ENCODE results near the gene HCRTR1.
A peak's percentile ranks its signal among the peaks of the same experiment; 100 is the strongest.

HCRTR1 gene

GRCh38 chr1:31644560-31645273, 27.2 kb downstream of the HCRTR1 start, which contains the start of gene PEF1 (continued):
- TF ChIP-seq ZNF518A (tag by site-specific recombination; conservative IDR thresholded peaks at IDR 0.05; ENCODE audit: low read depth) = peak; percentile 84
- TF ChIP-seq YY1 (tag by site-specific recombination; IDR thresholded peaks at IDR 0.05) = peak; percentile 98
- peak; percentile 43 for TF ChIP-seq ZNF843 (tag by site-specific recombination; IDR thresholded peaks at IDR 0.05)
- peak; percentile 97 for TF ChIP-seq ZBTB11 (tag by site-specific recombination; conservative IDR thresholded peaks at IDR 0.05; ENCODE audit: low read depth)
- TF ChIP-seq ZBTB8A (tag by site-specific recombination; IDR thresholded peaks at IDR 0.05) = peak; percentile 71
- peak; percentile 100 for TF ChIP-seq SP2 (tag by site-specific recombination; IDR thresholded peaks at IDR 0.05)
- TF ChIP-seq SALL2 (tag by site-specific recombination; IDR thresholded peaks at IDR 0.05; ENCODE audit: borderline replicate concordance) = no peak
- TF ChIP-seq ZNF391 (tag by site-specific recombination; IDR thresholded peaks at IDR 0.05; ENCODE audit: borderline replicate concordance, low read depth) = 0 out of 2 replicates have a peak, but pooled peaks have one; percentile 19
- TF ChIP-seq ZNF596 (tag by site-specific recombination; IDR thresholded peaks at IDR 0.05) = no peak
- peak; percentile 95 for TF ChIP-seq ZNF677 (tag by site-specific recombination; IDR thresholded peaks at IDR 0.05)
- TF ChIP-seq GLIS2 (tag by site-specific recombination; IDR thresholded peaks at IDR 0.05) = peak; percentile 76
- TF ChIP-seq ZNF548 (tag by site-specific recombination; IDR thresholded peaks at IDR 0.05) = no peak
- TF ChIP-seq KLF1 (tag by site-specific recombination; IDR thresholded peaks at IDR 0.05) = peak; percentile 96
- TF ChIP-seq EGR2 (tag by site-specific recombination; IDR thresholded peaks at IDR 0.05; ENCODE audit: low read depth) = peak; percentile 92
- TF ChIP-seq ZBTB17 (tag by site-specific recombination; IDR thresholded peaks at IDR 0.05) = peak; percentile 98
- TF ChIP-seq KLF16 (tag by site-specific recombination; IDR thresholded peaks at IDR 0.05) = peak; percentile 98
- peak; percentile 56; the same call in 1 of the 2 replicates for TF ChIP-seq ZNF558 (tag by site-specific recombination; IDR thresholded peaks at IDR 0.05)
- TF ChIP-seq ZBTB21 (tag by site-specific recombination; IDR thresholded peaks at IDR 0.05) = peak; percentile 100
- peak; percentile 94 for TF ChIP-seq ZBTB48 (tag by site-specific recombination; IDR thresholded peaks at IDR 0.05)
- TF ChIP-seq ZNF623 (tag by site-specific recombination; IDR thresholded peaks at IDR 0.05) = no peak
- TF ChIP-seq, protein P1, sequence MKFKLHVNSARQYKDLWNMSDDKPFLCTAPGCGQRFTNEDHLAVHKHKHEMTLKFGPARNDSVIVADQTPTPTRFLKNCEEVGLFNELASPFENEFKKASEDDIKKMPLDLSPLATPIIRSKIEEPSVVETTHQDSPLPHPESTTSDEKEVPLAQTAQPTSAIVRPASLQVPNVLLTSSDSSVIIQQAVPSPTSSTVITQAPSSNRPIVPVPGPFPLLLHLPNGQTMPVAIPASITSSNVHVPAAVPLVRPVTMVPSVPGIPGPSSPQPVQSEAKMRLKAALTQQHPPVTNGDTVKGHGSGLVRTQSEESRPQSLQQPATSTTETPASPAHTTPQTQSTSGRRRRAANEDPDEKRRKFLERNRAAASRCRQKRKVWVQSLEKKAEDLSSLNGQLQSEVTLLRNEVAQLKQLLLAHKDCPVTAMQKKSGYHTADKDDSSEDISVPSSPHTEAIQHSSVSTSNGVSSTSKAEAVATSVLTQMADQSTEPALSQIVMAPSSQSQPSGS (tag by site-specific recombination; IDR thresholded peaks at IDR 0.05; ENCODE audit: low read depth) = peak; percentile 99
- TF ChIP-seq ZNF777 (tag by site-specific recombination; IDR thresholded peaks at IDR 0.05; ENCODE audit: borderline replicate concordance) = peak; percentile 41; the same call in 1 of the 2 replicates
- peak; percentile 67 for TF ChIP-seq KLF10 (tag by site-specific recombination; IDR thresholded peaks at IDR 0.05)
- TF ChIP-seq ZBTB20 (tag by site-specific recombination; IDR thresholded peaks at IDR 0.05) = peak; percentile 78
- TF ChIP-seq ZNF433 (tag by site-specific recombination; IDR thresholded peaks at IDR 0.05; ENCODE audit: low read depth) = no peak
- TF ChIP-seq ZNF692 (tag by site-specific recombination; IDR thresholded peaks at IDR 0.05) = peak; percentile 85; the same call in 1 of the 2 replicates
- TF ChIP-seq, protein P2, sequence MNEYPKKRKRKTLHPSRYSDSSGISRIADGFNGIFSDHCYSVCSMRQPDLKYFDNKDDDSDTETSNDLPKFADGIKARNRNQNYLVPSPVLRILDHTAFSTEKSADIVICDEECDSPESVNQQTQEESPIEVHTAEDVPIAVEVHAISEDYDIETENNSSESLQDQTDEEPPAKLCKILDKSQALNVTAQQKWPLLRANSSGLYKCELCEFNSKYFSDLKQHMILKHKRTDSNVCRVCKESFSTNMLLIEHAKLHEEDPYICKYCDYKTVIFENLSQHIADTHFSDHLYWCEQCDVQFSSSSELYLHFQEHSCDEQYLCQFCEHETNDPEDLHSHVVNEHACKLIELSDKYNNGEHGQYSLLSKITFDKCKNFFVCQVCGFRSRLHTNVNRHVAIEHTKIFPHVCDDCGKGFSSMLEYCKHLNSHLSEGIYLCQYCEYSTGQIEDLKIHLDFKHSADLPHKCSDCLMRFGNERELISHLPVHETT (tag by site-specific recombination; IDR thresholded peaks at IDR 0.05) = peak; percentile 87
- TF ChIP-seq ZEB2 (tag by site-specific recombination; IDR thresholded peaks at IDR 0.05) = peak; percentile 94

Measured in HEK293 (cell line).